Body of pancreas (tissue), 4 donors: ENCODE data around the gene SH2D3C. TPM values are rescaled to one million over a fixed set of nuclear protein-coding genes. Genes with fewer than 3 reads are reported as not detected.

Source experiments
- ATAC-seq: fragments of 150-250 bp; one replicate; pipeline ENCODE4 v1.9.1; 2016
- DNase-seq, 4 donors: peaks; one replicate each; pipeline ENCODE4 v3.0.0-alpha.2; 2019
- H3K27ac ChIP-seq, 4 donors: fragments of 200-600 bp; sonication (generic); 1 replicate in 3 of 4; 2 replicates in 1 of 4; pipeline versions ENCODE4 v1.5.1 to v1.6.1; 2016 to 2019; ENCODE audit warnings: mild to moderate bottlenecking in 1 of 4, mixed read lengths in 1 of 4, moderate library complexity in 1 of 4
- H3K27me3 ChIP-seq, 2 donors: fragments of 200-600 bp; sonication (generic); one replicate each; pipeline ENCODE4 v1.6.0; 2016; ENCODE audit warnings: mild to moderate bottlenecking in 1 of 2
- H3K36me3 ChIP-seq, 2 donors: fragments of 200-600 bp; sonication (generic); replicated peaks in 1 of 2; 2 replicates each; pipeline ENCODE4 v1.5.1; 2016; ENCODE audit warnings: low read depth in 2 of 2; ENCODE audit not compliant: insufficient read depth in 1 of 2
- H3K4me1 ChIP-seq: fragments of 200-600 bp; sonication (generic); one replicate; pipeline ENCODE4 v1.6.0; 2016
- H3K4me3 ChIP-seq, 2 donors: fragments of 200-600 bp; sonication (generic); 1 replicate in 1 of 2; 2 replicates in 1 of 2; pipeline ENCODE4 v1.5.1; 2016 to 2019
- H3K9me3 ChIP-seq, 3 donors: fragments of 200-600 bp; sonication (generic); 1 replicate in 2 of 3; 2 replicates in 1 of 3; pipeline ENCODE4 v1.5.1; 2016
- CTCF ChIP-seq, 7 experiments: fragments of 450-650 bp in 4 of 7; fragments of 200-600 bp in 3 of 7; sonication (generic) in 3 of 7; IDR thresholded peaks; one replicate each; pipeline ENCODE4 v1.5.1; 2016 to 2019; ENCODE audit warnings: antibody characterized with exemption in 7 of 7
- POLR2A ChIP-seq, 3 donors: fragments of 450-650 bp; IDR thresholded peaks; one replicate each; pipeline ENCODE4 v1.6.1; 2016; ENCODE audit warnings: antibody characterized with exemption in 3 of 3, mild to moderate bottlenecking in 2 of 3
- WGBS, 2 donors: methylation state at CpG; one replicate each; pipeline ENCODE4 v1.1.5; 2017; 5-methylcytosine and 5-hydroxymethylcytosine counted together
- intact Hi-C: fragments of 100-400 bp; cut with DNase I; formaldehyde crosslinking; loops from one replicate; pipeline ENCODE4 v1.15.1; 2023
- total RNA-seq, 2 donors: library from RNA; depleted of rRNA; stranded (reverse); fragments of >200 nt; gene quantifications; one replicate each; pipeline ENCODE4 v1.1.0, GENCODE V29; 2016

SH2D3C gene
- total RNA-seq, 2 donors from 2014 or later = 3.3 to 4.2 TPM

GRCh38 chr9:127776195-127776923, 2.1 kb downstream of the SH2D3C start:
- TF ChIP-seq POLR2A (IDR thresholded peaks at IDR 0.05) = no peak
- no peak for TF ChIP-seq CTCF (IDR thresholded peaks at IDR 0.05)
- H3K27ac ChIP-seq = peak overlapping the region in 1 of 4 donors; percentile 14
- no peaks in the 10 kb centered on the region for H3K27me3 ChIP-seq
- H3K9me3 ChIP-seq = no peaks in the 10 kb centered on the region
- WGBS, 2 donors = 54 to 75% methylated on average over 9 to 11 of the region's 15 CpGs
- no peaks in the 10 kb centered on the region for H3K36me3 ChIP-seq
- peaks cover 5% of the 10 kb centered on the region for H3K4me1 ChIP-seq
- DNase-seq (peak in 1 of 4 donors; percentile 59), ATAC-seq (no peak)
- H3K4me3 ChIP-seq = no peak overlapping the region
- intact Hi-C loops = loop anchor here (5.0 kb wide), 1 partner anchor 164 kb away; the partner anchor contains the start of gene STXBP1

GRCh38 chr9:127773981-127774380, 4.5 kb downstream of the SH2D3C start:
- Histone ChIP-seq H3K27me3 (no peaks in the 10 kb centered on the region), H3K9me3 (no peaks in the 10 kb centered on the region), H3K27ac (no peak overlapping the region), H3K36me3 (no peaks in the 10 kb centered on the region), H3K4me3 (no peak overlapping the region), H3K4me1 (peaks cover 15% of the 10 kb centered on the region)
- intact Hi-C loops = no loop called here
- no peak for TF ChIP-seq CTCF (IDR thresholded peaks at IDR 0.05)
- TF ChIP-seq POLR2A (IDR thresholded peaks at IDR 0.05) = no peak
- ATAC-seq = no peak
- WGBS, 2 donors = 83 to 85% methylated on average over 7 to 10 of the region's 10 CpGs
- no peak for DNase-seq

- no peak overlapping the region for H3K27ac ChIP-seq
- intact Hi-C loops = no loop called here
- no peaks in the 10 kb centered on the region for H3K9me3 ChIP-seq
- H3K4me1 ChIP-seq = peaks cover 15% of the 10 kb centered on the region
- DNase-seq (no peak), ATAC-seq (no peak)
- H3K4me3 ChIP-seq = no peak overlapping the region
- H3K27me3 ChIP-seq = no peaks in the 10 kb centered on the region
- 78 to 85% methylated on average over 3 of the region's 3 CpGs for WGBS, 2 donors
- TF ChIP-seq CTCF (IDR thresholded peaks at IDR 0.05) (no peak), POLR2A (IDR thresholded peaks at IDR 0.05) (no peak)
- no peaks in the 10 kb centered on the region for H3K36me3 ChIP-seq
Measured at GRCh38 chr9:127773272-127773671, 5.2 kb downstream of the SH2D3C start.

- DNase-seq (no peak), ATAC-seq (no peak)
- H3K27me3 ChIP-seq = no peaks in the 10 kb centered on the region
- intact Hi-C loops = no loop called here
- no peak overlapping the region for H3K27ac ChIP-seq
- H3K9me3 ChIP-seq = no peaks in the 10 kb centered on the region
- peaks cover 15% of the 10 kb centered on the region for H3K4me1 ChIP-seq
- no peaks in the 10 kb centered on the region for H3K36me3 ChIP-seq
- H3K4me3 ChIP-seq = no peak overlapping the region
- TF ChIP-seq POLR2A (IDR thresholded peaks at IDR 0.05) (no peak), CTCF (IDR thresholded peaks at IDR 0.05) (no peak)
- 84 to 95% methylated on average over 5 of the region's 5 CpGs for WGBS, 2 donors
Measured at GRCh38 chr9:127772603-127773002, 5.9 kb downstream of the SH2D3C start.
